ENCODE results near the gene DAB2IP. TPM values are rescaled to one million over a fixed set of nuclear protein-coding genes. Genes with fewer than 3 reads are reported as not detected.

The DAB2IP gene
- total RNA-seq, 4 donors from 2014 or later, result 42.0 to 93.4 (median 47.9) TPM

DNA sequence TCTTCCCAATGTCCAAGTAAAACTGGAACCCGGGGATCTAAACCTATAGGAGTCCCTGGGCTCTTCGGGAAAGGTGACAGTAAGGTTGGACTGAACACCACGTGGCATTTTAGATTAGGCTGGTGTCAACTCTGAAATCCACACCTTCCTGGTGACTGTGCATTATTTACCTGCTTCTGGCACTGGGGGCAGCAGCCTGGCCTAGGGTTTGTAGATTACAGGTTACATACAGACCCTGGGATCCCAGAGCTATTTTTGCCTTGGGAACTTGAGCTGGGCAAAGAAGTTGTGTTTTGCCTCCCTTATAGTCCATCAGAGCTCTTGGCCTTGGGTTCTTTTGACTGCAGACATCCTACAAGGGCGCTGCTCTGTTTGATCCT, 173.2 kb downstream of the DAB2IP start:
- WGBS, 2 donors (ENCODE audit: low coverage in 1 of 2), result 71 to 100% methylated on average over 1 to 3 of the region's 4 CpGs
- no peaks in the 10 kb centered on the region for H3K9me3 ChIP-seq
- H3K27ac ChIP-seq, result no peak overlapping the region
- no peak for ATAC-seq
- no peaks in the 10 kb centered on the region for H3K4me1 ChIP-seq
- H3K36me3 ChIP-seq, result peaks cover 0 to 20% of the 10 kb centered on the region in 2 donors
- TF ChIP-seq, protein P1, sequence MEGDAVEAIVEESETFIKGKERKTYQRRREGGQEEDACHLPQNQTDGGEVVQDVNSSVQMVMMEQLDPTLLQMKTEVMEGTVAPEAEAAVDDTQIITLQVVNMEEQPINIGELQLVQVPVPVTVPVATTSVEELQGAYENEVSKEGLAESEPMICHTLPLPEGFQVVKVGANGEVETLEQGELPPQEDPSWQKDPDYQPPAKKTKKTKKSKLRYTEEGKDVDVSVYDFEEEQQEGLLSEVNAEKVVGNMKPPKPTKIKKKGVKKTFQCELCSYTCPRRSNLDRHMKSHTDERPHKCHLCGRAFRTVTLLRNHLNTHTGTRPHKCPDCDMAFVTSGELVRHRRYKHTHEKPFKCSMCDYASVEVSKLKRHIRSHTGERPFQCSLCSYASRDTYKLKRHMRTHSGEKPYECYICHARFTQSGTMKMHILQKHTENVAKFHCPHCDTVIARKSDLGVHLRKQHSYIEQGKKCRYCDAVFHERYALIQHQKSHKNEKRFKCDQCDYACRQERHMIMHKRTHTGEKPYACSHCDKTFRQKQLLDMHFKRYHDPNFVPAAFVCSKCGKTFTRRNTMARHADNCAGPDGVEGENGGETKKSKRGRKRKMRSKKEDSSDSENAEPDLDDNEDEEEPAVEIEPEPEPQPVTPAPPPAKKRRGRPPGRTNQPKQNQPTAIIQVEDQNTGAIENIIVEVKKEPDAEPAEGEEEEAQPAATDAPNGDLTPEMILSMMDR (IDR thresholded peaks at IDR 0.05), result no peak
- H3K4me3 ChIP-seq, result no peak overlapping the region
- H3K27me3 ChIP-seq, result no peaks in the 10 kb centered on the region

GRCh38 chr9:121825031-121825691, 173.7 kb downstream of the DAB2IP start:
- Histone ChIP-seq H3K9me3 (no peaks in the 10 kb centered on the region), H3K36me3 (peaks cover 0 to 20% of the 10 kb centered on the region in 2 donors), H3K4me1 (no peaks in the 10 kb centered on the region), H3K27ac (no peak overlapping the region), H3K4me3 (no peak overlapping the region), H3K27me3 (no peaks in the 10 kb centered on the region)
- 96% methylated on average over 4 of the region's 12 CpGs; no CpG with 5 or more reads in 1 of the 2 donors for WGBS, 2 donors (ENCODE audit: low coverage in 1 of 2)
- ATAC-seq, result no peak
- no peak for TF ChIP-seq POLR2A (IDR thresholded peaks at IDR 0.05)
- no peak for TF ChIP-seq POLR2AphosphoS5 (IDR thresholded peaks at IDR 0.05)
- no peak for TF ChIP-seq EP300 (IDR thresholded peaks at IDR 0.05)
- TF ChIP-seq, protein P1 (IDR thresholded peaks at IDR 0.05), result no peak

- H3K27ac ChIP-seq, result no peak overlapping the region
- H3K4me1 ChIP-seq, result no peaks in the 10 kb centered on the region
- WGBS, 2 donors (ENCODE audit: low coverage in 1 of 2), result 97% methylated on average over 6 of the region's 7 CpGs; no CpG with 5 or more reads in 1 of the 2 donors
- no peak for TF ChIP-seq POLR2AphosphoS5 (IDR thresholded peaks at IDR 0.05)
- TF ChIP-seq EP300 (IDR thresholded peaks at IDR 0.05), result no peak
- TF ChIP-seq, protein P1 (IDR thresholded peaks at IDR 0.05), result no peak
- TF ChIP-seq POLR2A (IDR thresholded peaks at IDR 0.05), result no peak
- ATAC-seq, result no peak
- peaks cover 0 to 10% of the 10 kb centered on the region in 2 donors for H3K36me3 ChIP-seq
- no peaks in the 10 kb centered on the region for H3K9me3 ChIP-seq
- no peak overlapping the region for H3K4me3 ChIP-seq
- H3K27me3 ChIP-seq, result no peaks in the 10 kb centered on the region
These were observed 175.3 kb downstream of the DAB2IP start for GRCh38 chr9:121826711-121827110.

- WGBS, 2 donors (ENCODE audit: low coverage in 1 of 2), result 83 to 93% methylated on average over 2 to 3 of the region's 17 CpGs
- H3K27me3 ChIP-seq, result no peaks in the 10 kb centered on the region
- no peak overlapping the region for H3K27ac ChIP-seq
- no peaks in the 10 kb centered on the region for H3K9me3 ChIP-seq
- H3K36me3 ChIP-seq, result peaks cover 0 to 4% of the 10 kb centered on the region in 2 donors
- TF ChIP-seq POLR2A (IDR thresholded peaks at IDR 0.05), result no peak
- TF ChIP-seq, protein P1 (IDR thresholded peaks at IDR 0.05), result no peak
- TF ChIP-seq EP300 (IDR thresholded peaks at IDR 0.05), result no peak
- TF ChIP-seq POLR2AphosphoS5 (IDR thresholded peaks at IDR 0.05), result no peak
- ATAC-seq, result no peak
- H3K4me3 ChIP-seq, result no peak overlapping the region
- no peaks in the 10 kb centered on the region for H3K4me1 ChIP-seq
These were observed 176.0 kb downstream of the DAB2IP start for GRCh38 chr9:121827251-121827967.
